ENCODE data around the gene CDK14. TPM values are rescaled to one million over a fixed set of nuclear protein-coding genes. Genes with fewer than 3 reads are reported as not detected.

Gene CDK14
- total and polyA plus RNA-seq, 10 of the 15 experiments (the other 5 are each of a cell fraction or from before 2014, with no cell fraction given) = 6.5 to 61.3 (median 24.2) TPM

DNA sequence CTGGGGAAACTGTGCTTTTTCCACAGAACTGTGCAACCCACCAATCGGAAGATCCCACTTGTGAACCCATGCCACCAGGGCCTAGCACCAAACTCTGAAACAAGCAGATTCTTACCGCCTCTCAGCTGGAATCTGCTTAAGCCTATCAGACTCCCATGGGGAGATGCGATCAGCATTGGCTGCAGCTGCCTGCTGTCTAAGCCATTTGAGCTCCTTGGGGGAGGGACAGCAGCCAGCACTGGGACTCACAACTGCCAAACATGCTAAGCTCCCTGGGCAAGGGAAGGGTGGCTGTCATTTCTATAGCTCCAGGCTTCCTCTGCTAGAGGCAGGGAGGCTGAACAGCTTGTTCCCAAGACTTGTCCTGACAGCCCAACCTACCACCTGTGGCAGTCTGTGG is 283.8 kb downstream of the CDK14 start (continued):
- TF ChIP-seq, protein P1, sequence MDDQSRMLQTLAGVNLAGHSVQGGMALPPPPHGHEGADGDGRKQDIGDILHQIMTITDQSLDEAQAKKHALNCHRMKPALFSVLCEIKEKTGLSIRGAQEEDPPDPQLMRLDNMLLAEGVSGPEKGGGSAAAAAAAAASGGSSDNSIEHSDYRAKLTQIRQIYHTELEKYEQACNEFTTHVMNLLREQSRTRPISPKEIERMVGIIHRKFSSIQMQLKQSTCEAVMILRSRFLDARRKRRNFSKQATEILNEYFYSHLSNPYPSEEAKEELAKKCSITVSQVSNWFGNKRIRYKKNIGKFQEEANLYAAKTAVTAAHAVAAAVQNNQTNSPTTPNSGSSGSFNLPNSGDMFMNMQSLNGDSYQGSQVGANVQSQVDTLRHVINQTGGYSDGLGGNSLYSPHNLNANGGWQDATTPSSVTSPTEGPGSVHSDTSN (IDR thresholded peaks at IDR 0.05; ENCODE audit: insufficient replicate concordance, low read depth, low read length) = no peak
- no peak for TF ChIP-seq YBX1 (IDR thresholded peaks at IDR 0.05)
- no peak for TF ChIP-seq BCL11A (IDR thresholded peaks at IDR 0.05; ENCODE audit: low read depth, low read length)
- TF ChIP-seq IRF4 (IDR thresholded peaks at IDR 0.05; ENCODE audit: low read depth, low read length) = no peak
- TF ChIP-seq JUND (IDR thresholded peaks at IDR 0.05; ENCODE audit: low read depth, low read length) = no peak
- no peak for TF ChIP-seq NR2C1 (IDR thresholded peaks at IDR 0.05)
- TF ChIP-seq KLF5 (IDR thresholded peaks at IDR 0.05; ENCODE audit: partially characterized antibody) = no peak
- no peak for TF ChIP-seq TAF1 (IDR thresholded peaks at IDR 0.05; ENCODE audit: borderline replicate concordance, low read depth, low read length)
- TF ChIP-seq TARDBP (IDR thresholded peaks at IDR 0.05; ENCODE audit: borderline replicate concordance) = no peak
- TF ChIP-seq ZNF274 (IDR thresholded peaks at IDR 0.05; ENCODE audit: insufficient read depth, insufficient read length) = no peak
- no peak for TF ChIP-seq RFX5 (IDR thresholded peaks at IDR 0.05; ENCODE audit: low read depth, low read length)

DNA sequence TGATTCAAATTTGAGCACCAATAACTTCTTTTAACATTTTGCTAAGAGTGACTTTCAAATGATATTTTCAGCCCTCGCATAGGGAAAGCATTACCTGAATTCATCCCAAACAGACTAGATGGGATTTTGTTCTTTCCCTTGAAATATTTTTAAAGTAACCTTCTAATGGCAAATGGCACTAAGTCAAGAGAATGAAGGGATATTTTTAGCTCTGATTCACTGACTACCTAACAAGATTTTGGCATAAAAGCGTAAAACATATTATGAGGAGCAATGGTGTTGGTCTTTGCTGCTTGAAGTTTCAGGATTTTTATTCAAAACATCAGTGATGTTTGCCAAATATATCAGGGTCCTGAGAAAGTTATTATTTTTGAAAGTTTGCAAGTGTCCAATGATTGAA is 290.3 kb downstream of the CDK14 start:
- TF ChIP-seq CREM (IDR thresholded peaks at IDR 0.05; ENCODE audit: low read depth) (no peak), SP1 (IDR thresholded peaks at IDR 0.05; ENCODE audit: low read depth, low read length) (no peak), CHD1 (IDR thresholded peaks at IDR 0.05; ENCODE audit: low read depth, low read length) (no peak), BHLHE40 (IDR thresholded peaks at IDR 0.05; ENCODE audit: borderline replicate concordance in 1 of 2, low read depth in 2 of 2, low read length in 1 of 2) (no peak), ESRRA (IDR thresholded peaks at IDR 0.05; ENCODE audit: low read length) (no peak), NFYA (IDR thresholded peaks at IDR 0.05; ENCODE audit: borderline replicate concordance, low read depth, low read length) (no peak), CBX3 (IDR thresholded peaks at IDR 0.05; ENCODE audit: borderline replicate concordance, low read depth) (no peak), CHD2 (IDR thresholded peaks at IDR 0.05; ENCODE audit: borderline replicate concordance, low read depth, low read length) (no peak), FOS (IDR thresholded peaks at IDR 0.05; ENCODE audit: borderline replicate concordance, extremely low read depth, insufficient read length) (no peak), STAT3 (IDR thresholded peaks at IDR 0.05; ENCODE audit: low read depth, low read length) (no peak), SPI1 (IDR thresholded peaks at IDR 0.05; ENCODE audit: borderline replicate concordance, insufficient read depth, low read depth, low read length) (no peak), DPF2 (IDR thresholded peaks at IDR 0.05) (no peak)
- in situ Hi-C loops (cut with MboI) = no loop called here
- no TSS peak for BruUV-seq (replicated peaks)
- Histone ChIP-seq H4K20me1 (ENCODE audit: control insufficient read depth, insufficient read depth) (no peaks in the 10 kb centered on the region), H3K27ac (ENCODE audit: control insufficient read depth, insufficient read depth) (no peak overlapping the region), H2AFZ (ENCODE audit: control insufficient read depth, low read depth, low read length) (no peak overlapping the region), H3K79me2 (ENCODE audit: control insufficient read depth, insufficient read depth, low read length) (no peaks in the 10 kb centered on the region), H3K4me2 (ENCODE audit: control insufficient read depth, insufficient read depth) (no peak overlapping the region), H3K36me3 (ENCODE audit: control insufficient read depth in 2 of 2, insufficient read depth in 2 of 2, low read length in 1 of 2) (no peaks in the 10 kb centered on the region), H3K9me3 (replicated peaks; ENCODE audit: control insufficient read depth, insufficient read depth, low read length) (no peaks in the 10 kb centered on the region), H3K27me3 (replicated peaks in 1 of 2; ENCODE audit: control insufficient read depth in 2 of 2, insufficient read depth in 2 of 2, low read length in 1 of 2) (no peaks in the 10 kb centered on the region), H3K9ac (ENCODE audit: control insufficient read depth, insufficient read depth, low read length) (no peak overlapping the region), H3K4me1 (ENCODE audit: control insufficient read depth, insufficient read depth, low read length) (peaks cover under 1% of the 10 kb centered on the region; the same call in 1 of the 2 replicates), H3K4me3 (no peak overlapping the region)
- FAIRE-seq (no peak), ATAC-seq (no peak), DNase-seq (ENCODE audit: low read depth, low spot score) (no peak)
- intact Hi-C loops (cut with micrococcal nuclease; ENCODE audit: unreplicated experiment) = no loop called here
- ChIA-PET RAD21 (ENCODE audit: unreplicated experiment) (no interaction called here), CTCF (interaction anchor here (1.6 kb wide), 2 partner anchors 11 to 19 kb away, joined by 3 to 5 read pairs; no protein-coding TSS in a partner anchor), SMC1A (ENCODE audit: uncharacterized antibody, unreplicated experiment) (interaction anchor here (0.8 to 1.5 kb wide), 3 partner anchors 9 to 14 kb away, joined by 3 to 4 read pairs (median 3); no protein-coding TSS in a partner anchor), POLR2A (no interaction called here)
- WGBS (ENCODE audit: insufficient coverage, insufficient replicate concordance, low lambda C conversion rate, missing lambda C conversion rate) = 95% methylated on average over 2 of the region's 2 CpGs

All from GM12878 (cell line).